Vagina (tissue), 2 donors: ENCODE data around the gene SIRPA. TPM values are rescaled to one million over a fixed set of nuclear protein-coding genes. Genes with fewer than 3 reads are reported as not detected.

Experiments
- DNase-seq, 2 donors: peaks; one replicate each; pipeline ENCODE4 v3.0.0-alpha.2; 2017; ENCODE audit errors: extremely low spot score in 2 of 2
- H3K27ac ChIP-seq: fragments of 200-600 bp; sonication (generic); one replicate; pipeline ENCODE4 v1.5.1; 2019
- H3K27me3 ChIP-seq: fragments of 200-600 bp; sonication (generic); one replicate; pipeline ENCODE4 v1.5.1; 2019
- H3K36me3 ChIP-seq, 2 donors: fragments of 200-600 bp; sonication (generic); one replicate each; pipeline ENCODE4 v1.5.1; 2017 to 2019
- H3K4me1 ChIP-seq: fragments of 200-600 bp; sonication (generic); one replicate; pipeline ENCODE4 v1.5.1; 2019
- H3K4me3 ChIP-seq, 2 donors: fragments of 200-600 bp; sonication (generic); 1 replicate in 1 of 2; 2 replicates in 1 of 2; pipeline ENCODE4 v1.5.1; 2016 to 2019
- H3K9me3 ChIP-seq: fragments of 200-600 bp; sonication (generic); one replicate; pipeline ENCODE4 v1.5.1; 2019
- POLR2A ChIP-seq, 2 donors: fragments of 450-650 bp; IDR thresholded peaks; one replicate each; pipeline ENCODE4 v1.6.1; 2017; ENCODE audit warnings: antibody characterized with exemption in 2 of 2, mild to moderate bottlenecking in 2 of 2, moderate library complexity in 2 of 2
- POLR2AphosphoS5 ChIP-seq, 2 donors: sonication (generic); formaldehyde crosslinking; IDR thresholded peaks; one replicate each; pipeline ENCODE4 v1.9.0; 2017; ENCODE audit warnings: antibody characterized with exemption in 2 of 2, mild to moderate bottlenecking in 2 of 2, low read depth in 1 of 2; ENCODE audit not compliant: insufficient read depth in 1 of 2
- intact Hi-C: fragments of 100-400 bp; cut with DNase I; formaldehyde crosslinking; loops from one replicate; pipeline ENCODE4 v1.15.1; 2023
- total RNA-seq: library from RNA; depleted of rRNA; stranded (reverse); fragments of >200 nt; gene quantifications from one replicate; pipeline ENCODE4 v1.2.3, GENCODE V29; 2016
- TF ChIP-seq, protein P1 (sequence below), 3 experiments: fragments of 450-650 bp in 2 of 3; fragments of 200-600 bp in 1 of 3; sonication (generic) in 1 of 3; IDR thresholded peaks; one replicate each; pipeline ENCODE4 v1.5.1; 2017 to 2019; ENCODE audit warnings: antibody characterized with exemption in 3 of 3, mild to moderate bottlenecking in 2 of 3, moderate library complexity in 2 of 3

Gene SIRPA
- total RNA-seq, 1 donor from 2014 or later = 52.3 TPM

DNA sequence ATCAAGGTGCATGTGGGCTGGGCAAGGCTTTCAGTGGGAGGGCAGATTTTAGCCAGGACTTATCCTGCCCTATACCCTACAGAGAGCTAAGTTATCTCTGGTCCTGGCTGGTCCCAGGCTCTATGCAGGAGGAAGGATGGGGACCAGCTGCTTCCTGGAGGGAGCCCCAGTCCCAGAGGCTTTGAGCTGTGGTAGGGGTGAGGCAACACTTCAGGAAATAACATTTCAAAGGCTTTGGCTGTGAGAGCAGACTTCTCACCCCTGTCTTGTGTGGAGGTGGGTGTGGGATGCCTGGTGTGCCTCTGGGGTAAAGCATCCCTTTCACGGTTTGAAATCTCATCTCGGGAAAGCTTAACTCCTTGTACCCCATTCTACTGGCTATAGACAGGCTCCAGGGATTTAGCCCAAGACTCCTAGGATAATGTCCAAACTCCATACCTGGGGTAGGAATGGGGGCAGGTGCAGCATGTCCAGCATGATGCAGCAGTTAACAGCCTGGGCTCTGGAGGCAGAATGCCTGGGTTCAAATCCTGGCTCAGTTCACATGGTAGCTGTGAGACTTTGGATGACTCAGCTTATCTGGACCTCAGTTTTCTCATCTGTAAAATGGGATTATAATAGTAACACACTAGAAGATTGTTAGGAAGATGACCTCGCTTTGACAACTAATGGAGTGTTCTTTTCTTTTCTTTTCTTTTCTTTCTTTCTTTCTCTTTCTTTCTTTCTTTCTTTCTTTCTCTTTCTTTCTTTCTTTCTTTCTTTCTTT lies 27.5 kb upstream of the SIRPA start:
- H3K9me3 ChIP-seq = no peaks in the 10 kb centered on the region
- H3K27me3 ChIP-seq = no peaks in the 10 kb centered on the region
- no peak for TF ChIP-seq POLR2A (IDR thresholded peaks at IDR 0.05)
- TF ChIP-seq POLR2AphosphoS5 (IDR thresholded peaks at IDR 0.05; ENCODE audit: insufficient read depth in 1 of 2, low read depth in 1 of 2) = no peak
- TF ChIP-seq, protein P1, sequence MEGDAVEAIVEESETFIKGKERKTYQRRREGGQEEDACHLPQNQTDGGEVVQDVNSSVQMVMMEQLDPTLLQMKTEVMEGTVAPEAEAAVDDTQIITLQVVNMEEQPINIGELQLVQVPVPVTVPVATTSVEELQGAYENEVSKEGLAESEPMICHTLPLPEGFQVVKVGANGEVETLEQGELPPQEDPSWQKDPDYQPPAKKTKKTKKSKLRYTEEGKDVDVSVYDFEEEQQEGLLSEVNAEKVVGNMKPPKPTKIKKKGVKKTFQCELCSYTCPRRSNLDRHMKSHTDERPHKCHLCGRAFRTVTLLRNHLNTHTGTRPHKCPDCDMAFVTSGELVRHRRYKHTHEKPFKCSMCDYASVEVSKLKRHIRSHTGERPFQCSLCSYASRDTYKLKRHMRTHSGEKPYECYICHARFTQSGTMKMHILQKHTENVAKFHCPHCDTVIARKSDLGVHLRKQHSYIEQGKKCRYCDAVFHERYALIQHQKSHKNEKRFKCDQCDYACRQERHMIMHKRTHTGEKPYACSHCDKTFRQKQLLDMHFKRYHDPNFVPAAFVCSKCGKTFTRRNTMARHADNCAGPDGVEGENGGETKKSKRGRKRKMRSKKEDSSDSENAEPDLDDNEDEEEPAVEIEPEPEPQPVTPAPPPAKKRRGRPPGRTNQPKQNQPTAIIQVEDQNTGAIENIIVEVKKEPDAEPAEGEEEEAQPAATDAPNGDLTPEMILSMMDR (IDR thresholded peaks at IDR 0.05) = no peak
- no peak overlapping the region for H3K4me3 ChIP-seq
- no peak for DNase-seq
- no peaks in the 10 kb centered on the region for H3K36me3 ChIP-seq
- no peaks in the 10 kb centered on the region for H3K4me1 ChIP-seq
- no peak overlapping the region for H3K27ac ChIP-seq
- intact Hi-C loops = no loop called here

DNA sequence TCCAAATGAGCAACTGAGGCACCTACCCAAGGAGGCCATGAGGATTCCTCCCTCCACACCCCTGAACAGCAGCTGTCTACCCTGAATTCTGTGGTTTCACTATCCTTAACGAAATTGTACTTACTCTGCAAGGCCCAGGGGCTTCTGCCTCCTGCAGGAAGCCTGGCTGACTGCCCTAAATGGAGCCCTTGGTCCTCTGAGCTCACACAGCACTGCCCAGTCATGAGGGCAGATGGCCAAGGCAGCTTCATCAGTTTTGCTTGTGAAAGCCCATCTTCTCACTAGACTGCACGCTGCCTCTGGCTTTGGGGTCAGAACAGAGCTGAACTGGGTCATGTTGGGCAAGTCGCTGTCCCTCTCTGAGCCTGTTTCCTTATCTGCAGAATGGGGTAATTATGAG lies 26.4 kb upstream of the SIRPA start:
- TF ChIP-seq, protein P1 (IDR thresholded peaks at IDR 0.05) = no peak
- TF ChIP-seq POLR2AphosphoS5 (IDR thresholded peaks at IDR 0.05; ENCODE audit: insufficient read depth in 1 of 2, low read depth in 1 of 2) = no peak
- no peak for TF ChIP-seq POLR2A (IDR thresholded peaks at IDR 0.05)
- H3K9me3 ChIP-seq = no peaks in the 10 kb centered on the region
- no peaks in the 10 kb centered on the region for H3K36me3 ChIP-seq
- H3K4me3 ChIP-seq = no peak overlapping the region
- no peaks in the 10 kb centered on the region for H3K4me1 ChIP-seq
- DNase-seq = no peak
- H3K27ac ChIP-seq = no peak overlapping the region
- H3K27me3 ChIP-seq = no peaks in the 10 kb centered on the region
- intact Hi-C loops = no loop called here

DNA sequence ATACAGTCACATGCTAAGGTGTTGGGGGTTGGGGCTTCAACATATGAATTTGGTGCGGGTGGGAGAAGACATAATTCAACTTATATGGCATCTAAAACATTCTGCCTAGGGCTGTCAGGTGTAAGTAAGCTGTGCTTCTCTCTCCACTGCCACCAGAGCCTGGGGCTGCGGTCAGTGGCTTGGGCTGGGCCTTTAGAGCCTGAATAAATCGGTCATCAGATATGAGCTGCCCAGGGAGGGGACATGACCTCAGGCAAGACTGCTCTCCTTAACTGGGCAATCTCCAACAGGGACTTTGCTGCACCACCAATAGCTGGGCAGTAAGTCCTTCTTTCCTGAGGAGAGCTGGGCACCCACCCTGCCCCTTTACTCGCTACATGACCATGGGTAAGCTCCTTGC lies 24.9 kb upstream of the SIRPA start:
- Histone ChIP-seq H3K9me3 (no peaks in the 10 kb centered on the region), H3K36me3 (no peaks in the 10 kb centered on the region), H3K27ac (no peak overlapping the region), H3K4me3 (no peak overlapping the region), H3K27me3 (no peaks in the 10 kb centered on the region), H3K4me1 (no peaks in the 10 kb centered on the region)
- intact Hi-C loops = no loop called here
- DNase-seq = no peak
- TF ChIP-seq POLR2AphosphoS5 (IDR thresholded peaks at IDR 0.05; ENCODE audit: insufficient read depth in 1 of 2, low read depth in 1 of 2) = no peak
- no peak for TF ChIP-seq POLR2A (IDR thresholded peaks at IDR 0.05)
- TF ChIP-seq, protein P1 (IDR thresholded peaks at IDR 0.05) = no peak

DNA sequence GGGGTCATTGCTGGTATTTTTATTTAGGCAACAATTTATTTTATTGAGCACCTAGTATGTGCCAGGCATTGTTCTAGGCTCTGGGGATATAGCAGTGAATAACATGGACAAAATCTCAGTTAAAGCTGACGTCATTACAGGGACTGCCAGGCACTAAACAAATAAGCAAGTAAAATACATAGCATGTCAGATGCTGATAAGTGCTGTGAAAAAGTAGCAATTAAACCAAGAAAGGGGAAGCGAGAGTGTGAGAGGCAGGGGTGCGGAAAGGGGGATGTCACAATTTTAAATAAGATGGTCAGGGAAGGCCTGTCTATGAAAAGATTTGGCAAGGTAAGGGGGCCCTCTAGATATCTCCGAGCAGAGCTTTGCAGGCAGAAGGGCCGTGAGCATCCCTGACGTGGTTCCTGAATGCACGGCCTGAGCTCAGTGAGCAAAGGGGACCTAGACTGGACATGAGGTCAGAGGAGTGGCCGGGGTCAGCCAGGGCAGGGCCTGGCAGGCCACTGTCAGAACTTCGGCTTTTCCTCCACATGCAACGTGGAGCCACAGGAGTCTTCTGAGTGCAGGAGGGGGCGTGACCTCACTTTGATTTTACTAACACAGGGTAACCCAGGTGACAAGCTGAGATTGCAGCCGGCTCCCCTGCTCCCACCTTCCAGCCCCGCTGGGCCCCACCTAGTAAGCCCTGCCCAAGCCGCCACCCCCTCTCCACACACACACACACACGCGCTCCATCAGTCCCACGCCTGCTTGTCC lies 24.2 kb upstream of the SIRPA start:
- no peaks in the 10 kb centered on the region for H3K4me1 ChIP-seq
- no peak overlapping the region for H3K27ac ChIP-seq
- TF ChIP-seq POLR2AphosphoS5 (IDR thresholded peaks at IDR 0.05; ENCODE audit: insufficient read depth in 1 of 2, low read depth in 1 of 2) (no peak), POLR2A (IDR thresholded peaks at IDR 0.05) (no peak)
- TF ChIP-seq, protein P1 (IDR thresholded peaks at IDR 0.05) = no peak
- H3K4me3 ChIP-seq = no peak overlapping the region
- H3K27me3 ChIP-seq = no peaks in the 10 kb centered on the region
- no peak for DNase-seq
- intact Hi-C loops = no loop called here
- no peaks in the 10 kb centered on the region for H3K36me3 ChIP-seq
- no peaks in the 10 kb centered on the region for H3K9me3 ChIP-seq
